Neuronal stem cell (in vitro differentiated cells): ENCODE measurements around the gene CKAP5.

Experiments used
- DNase-seq: peaks from one replicate; pipeline ENCODE4 v3.0.0-alpha.2; 2013; ENCODE audit warnings: low spot score
- H2AFZ ChIP-seq: one replicate; pipeline ENCODE4 v1.6.1; 2013; ENCODE audit warnings: mild to moderate bottlenecking, low read length, inconsistent platforms
- H2AK5ac ChIP-seq: 2 replicates; pipeline ENCODE4 v1.6.1; 2013; ENCODE audit warnings: low read depth, mild to moderate bottlenecking, inconsistent platforms, low read length, moderate library complexity, mixed read lengths
- H2BK120ac ChIP-seq: 2 replicates; pipeline ENCODE4 v1.6.1; 2013; ENCODE audit warnings: low read depth, mild to moderate bottlenecking, inconsistent platforms, low read length, moderate library complexity, mixed read lengths
- H2BK12ac ChIP-seq: one replicate; pipeline ENCODE4 v1.6.1; 2013; ENCODE audit warnings: low read length, inconsistent platforms
- H2BK15ac ChIP-seq: 2 replicates; pipeline ENCODE4 v1.6.1; 2013; ENCODE audit warnings: mild to moderate bottlenecking, low read length, inconsistent platforms, mixed read lengths
- H2BK5ac ChIP-seq: one replicate; pipeline ENCODE4 v1.6.1; 2013; ENCODE audit warnings: inconsistent platforms, mild to moderate bottlenecking, low read length, moderate library complexity
- H3K14ac ChIP-seq: one replicate; pipeline ENCODE4 v1.6.1; 2013; ENCODE audit warnings: low read length, inconsistent platforms
- H3K18ac ChIP-seq: 2 replicates; pipeline ENCODE4 v1.6.1; 2013; ENCODE audit warnings: low read length, inconsistent platforms
- H3K23ac ChIP-seq: 2 replicates; pipeline ENCODE4 v1.6.1; 2013; ENCODE audit warnings: low read depth, mild to moderate bottlenecking, mixed read lengths, low read length, inconsistent platforms; ENCODE audit not compliant: poor library complexity
- H3K27ac ChIP-seq: replicated peaks from 3 replicates; pipeline ENCODE4 v1.5.1; 2013; ENCODE audit warnings: low read length, inconsistent platforms
- H3K27me3 ChIP-seq, 3 experiments: 2 replicates each; pipeline ENCODE4 v1.6.1; 2013; ENCODE audit warnings: low read length in 3 of 3, mild to moderate bottlenecking in 2 of 3, inconsistent platforms in 1 of 3, low read depth in 1 of 3, mixed read lengths in 1 of 3, moderate library complexity in 1 of 3; ENCODE audit not compliant: control insufficient read depth in 3 of 3, insufficient read depth in 3 of 3
- H3K36me3 ChIP-seq, 2 donors: replicated peaks in 1 of 2; 2 replicates each; pipeline ENCODE4 v1.6.1; 2013; ENCODE audit warnings: low read length in 2 of 2; ENCODE audit not compliant: control insufficient read depth in 2 of 2, insufficient read depth in 2 of 2
- H3K4ac ChIP-seq: 2 replicates; pipeline ENCODE4 v1.6.1; 2013; ENCODE audit warnings: inconsistent platforms, mild to moderate bottlenecking, low read length, moderate library complexity
- H3K4me1 ChIP-seq, 2 donors: 1 replicate in 1 of 2; 2 replicates in 1 of 2; pipeline ENCODE4 v1.6.1; 2013; ENCODE audit warnings: low read length in 2 of 2, low read depth in 1 of 2; ENCODE audit not compliant: control insufficient read depth in 2 of 2, insufficient read depth in 1 of 2
- H3K4me2 ChIP-seq: one replicate; pipeline ENCODE4 v1.6.1; 2013; ENCODE audit warnings: mild to moderate bottlenecking, low read length, inconsistent platforms; ENCODE audit not compliant: insufficient read depth, poor library complexity, severe bottlenecking
- H3K4me3 ChIP-seq, 2 donors: 2 replicates each; pipeline ENCODE4 v1.5.1; 2013; ENCODE audit warnings: low read length in 2 of 2, mild to moderate bottlenecking in 2 of 2, inconsistent platforms in 1 of 2, moderate library complexity in 1 of 2
- H3K79me1 ChIP-seq: one replicate; pipeline ENCODE4 v1.6.1; 2013; ENCODE audit warnings: low read depth, mild to moderate bottlenecking, inconsistent platforms, low read length, moderate library complexity
- H3K9ac ChIP-seq: one replicate; pipeline ENCODE4 v1.6.1; 2013; ENCODE audit warnings: mild to moderate bottlenecking, low read depth, low read length, inconsistent platforms; ENCODE audit not compliant: poor library complexity
- H3K9me3 ChIP-seq, 2 donors: replicated peaks in 1 of 2; 2 replicates each; pipeline versions ENCODE3 to v1.6.1; 2013; ENCODE audit warnings: low read length in 2 of 2, mild to moderate bottlenecking in 2 of 2, inconsistent platforms in 1 of 2, low read depth in 1 of 2, mixed read lengths in 1 of 2, moderate library complexity in 1 of 2; ENCODE audit not compliant: control insufficient read depth in 2 of 2, insufficient read depth in 1 of 2
- H4K8ac ChIP-seq: one replicate; pipeline ENCODE4 v1.6.1; 2013; ENCODE audit warnings: low read depth, mild to moderate bottlenecking, inconsistent platforms, low read length, moderate library complexity
- H4K91ac ChIP-seq: one replicate; pipeline ENCODE4 v1.6.1; 2013; ENCODE audit warnings: low read length, low read depth, mild to moderate bottlenecking, inconsistent platforms; ENCODE audit not compliant: poor library complexity
- WGBS, 2 donors: extraction: QIAGEN DNeasy Blood & Tissue Kit; methylation state at CpG; one replicate each; pipeline ENCODE4 v1.1.7; 2013; ENCODE audit warnings: missing lambda C conversion rate in 2 of 2, mixed read lengths in 1 of 2; ENCODE audit not compliant: insufficient read length in 2 of 2, insufficient replicate concordance in 1 of 2; ENCODE audit errors: extremely low coverage in 2 of 2; 5-methylcytosine and 5-hydroxymethylcytosine counted together

The CKAP5 gene

GRCh38 chr11:46706886-46707285 lies 139.2 kb downstream of the CKAP5 start:
- no peak overlapping the region for H2BK12ac ChIP-seq
- no peaks in the 10 kb centered on the region for H3K9me3 ChIP-seq
- H3K18ac ChIP-seq: no peak overlapping the region
- H3K4ac ChIP-seq: no peak overlapping the region
- H2BK5ac ChIP-seq: no peak overlapping the region
- H3K79me1 ChIP-seq: no peaks in the 10 kb centered on the region
- H3K4me3 ChIP-seq: no peak overlapping the region
- H3K23ac ChIP-seq: no peak overlapping the region
- no peak overlapping the region for H2AK5ac ChIP-seq
- H3K36me3 ChIP-seq: peaks cover 34 to 55% of the 10 kb centered on the region in 2 donors
- H3K9ac ChIP-seq: peak overlapping the region; percentile 57
- no peak overlapping the region for H3K14ac ChIP-seq
- H3K27me3 ChIP-seq: no peaks in the 10 kb centered on the region
- peaks cover 0 to under 1% of the 10 kb centered on the region in 2 donors for H3K4me1 ChIP-seq
- DNase-seq: no peak
- WGBS, 2 donors: no CpG with 5 or more reads among the region's 7 CpGs
- no peak overlapping the region for H2BK120ac ChIP-seq
- no peak overlapping the region for H4K8ac ChIP-seq
- H2AFZ ChIP-seq: no peak overlapping the region
- H3K27ac ChIP-seq: no peak overlapping the region
- H3K4me2 ChIP-seq: no peak overlapping the region
- H4K91ac ChIP-seq: no peak overlapping the region
- no peak overlapping the region for H2BK15ac ChIP-seq

DNA sequence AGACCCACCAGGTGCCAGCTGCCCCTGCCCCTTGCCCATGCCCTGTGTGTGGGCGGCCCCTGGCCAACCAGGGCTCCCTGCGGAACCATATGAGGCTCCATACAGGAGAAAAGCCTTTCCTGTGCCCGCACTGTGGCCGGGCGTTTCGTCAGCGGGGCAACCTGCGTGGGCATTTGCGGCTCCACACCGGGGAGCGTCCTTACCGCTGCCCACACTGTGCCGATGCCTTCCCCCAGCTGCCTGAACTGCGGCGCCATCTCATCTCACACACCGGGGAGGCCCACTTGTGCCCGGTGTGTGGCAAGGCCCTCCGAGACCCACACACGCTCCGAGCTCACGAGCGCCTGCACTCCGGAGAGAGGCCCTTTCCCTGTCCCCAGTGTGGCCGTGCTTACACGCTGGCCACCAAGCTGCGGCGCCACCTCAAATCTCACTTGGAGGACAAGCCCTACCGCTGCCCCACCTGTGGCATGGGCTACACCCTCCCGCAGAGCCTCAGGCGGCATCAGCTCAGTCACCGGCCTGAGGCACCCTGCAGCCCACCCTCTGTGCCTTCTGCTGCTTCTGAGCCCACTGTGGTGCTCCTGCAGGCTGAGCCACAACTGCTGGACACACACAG lies 140.9 kb downstream of the CKAP5 start:
- Histone ChIP-seq H3K79me1 (peaks cover 2% of the 10 kb centered on the region), H2AFZ (no peak overlapping the region), H4K8ac (no peak overlapping the region), H3K23ac (no peak overlapping the region), H3K4ac (no peak overlapping the region), H3K9ac (no peak overlapping the region), H3K27me3 (no peaks in the 10 kb centered on the region), H2BK120ac (no peak overlapping the region), H2BK12ac (no peak overlapping the region), H3K4me2 (no peak overlapping the region), H3K14ac (no peak overlapping the region), H2BK5ac (peak overlapping the region; percentile 69), H2BK15ac (no peak overlapping the region), H3K18ac (no peak overlapping the region), H3K4me3 (no peak overlapping the region), H4K91ac (no peak overlapping the region), H2AK5ac (no peak overlapping the region), H3K4me1 (peaks cover 3 to 4% of the 10 kb centered on the region in 2 donors), H3K36me3 (peaks cover 34 to 55% of the 10 kb centered on the region in 2 donors), H3K9me3 (no peaks in the 10 kb centered on the region), H3K27ac (no peak overlapping the region)
- WGBS, 2 donors: no CpG with 5 or more reads among the region's 31 CpGs
- no peak for DNase-seq

GRCh38 chr11:46701078-46701654 lies 144.9 kb downstream of the CKAP5 start:
- H3K18ac ChIP-seq: peak overlapping the region; percentile 96
- H3K27ac ChIP-seq: no peak overlapping the region
- H3K4ac ChIP-seq: no peak overlapping the region
- no peak overlapping the region for H4K91ac ChIP-seq
- H4K8ac ChIP-seq: no peak overlapping the region
- H3K23ac ChIP-seq: no peak overlapping the region
- H3K4me2 ChIP-seq: peak overlapping the region; percentile 86
- H3K4me1 ChIP-seq: peaks cover 3 to 4% of the 10 kb centered on the region in 2 donors
- peak overlapping the region; percentile 90 for H3K9ac ChIP-seq
- no CpG with 5 or more reads among the region's 29 CpGs for WGBS, 2 donors
- no peaks in the 10 kb centered on the region for H3K27me3 ChIP-seq
- no peak overlapping the region for H3K14ac ChIP-seq
- H2AFZ ChIP-seq: peak overlapping the region; percentile 98
- H2BK5ac ChIP-seq: peak overlapping the region; percentile 88
- H3K36me3 ChIP-seq: peaks cover 29 to 40% of the 10 kb centered on the region in 2 donors
- DNase-seq: no peak
- H2BK12ac ChIP-seq: no peak overlapping the region
- H3K79me1 ChIP-seq: peaks cover 4% of the 10 kb centered on the region
- H2BK15ac ChIP-seq: no peak overlapping the region
- no peak overlapping the region for H2BK120ac ChIP-seq
- no peaks in the 10 kb centered on the region for H3K9me3 ChIP-seq
- peak overlapping the region; percentile 54 to 94 for H3K4me3 ChIP-seq
- peak overlapping the region; percentile 36 for H2AK5ac ChIP-seq

DNA sequence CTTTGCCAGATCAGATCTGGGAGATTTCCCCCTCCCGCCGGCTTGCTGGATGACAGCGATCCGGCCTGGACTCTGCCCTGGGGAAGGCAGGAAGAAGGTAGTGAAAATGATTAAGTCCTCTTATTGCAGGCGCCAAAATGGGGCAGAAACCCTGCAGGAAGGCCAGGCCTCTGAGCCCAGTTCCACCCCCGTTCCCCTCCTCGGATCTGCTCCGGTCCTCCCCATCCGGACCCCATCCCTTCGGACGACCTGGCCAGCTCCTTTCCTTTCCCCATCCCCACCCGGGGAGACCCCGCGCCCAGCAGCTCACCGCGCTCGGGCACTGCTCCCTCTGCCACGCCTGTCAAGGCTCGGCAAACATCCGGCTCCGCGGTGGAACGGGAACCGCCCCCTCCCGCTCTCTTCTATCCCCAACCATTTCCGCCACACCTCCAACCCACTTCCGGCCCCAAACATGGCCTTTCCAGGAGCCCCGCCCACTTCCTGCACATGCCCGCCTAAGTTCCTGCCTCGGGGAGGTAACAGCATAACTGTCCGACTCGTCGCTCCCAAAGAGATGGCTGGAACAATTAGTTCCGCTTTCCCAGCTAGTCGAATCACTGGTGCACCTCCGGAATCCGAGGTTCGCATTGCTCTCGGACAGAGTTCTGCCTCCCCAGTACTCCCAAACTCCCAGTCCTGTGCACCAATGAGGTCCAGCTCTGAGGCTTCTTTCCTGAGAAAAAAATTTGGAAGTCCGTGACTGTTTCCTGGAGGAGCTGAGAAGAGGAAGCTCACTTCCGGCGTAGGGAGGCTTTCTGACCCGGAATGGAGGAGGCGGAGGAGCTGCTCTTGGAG lies 145.6 kb downstream of the CKAP5 start, which contains the start of the genes ARHGAP1 and ZNF408:
Gene ARHGAP1, minus strand, starts transcription at position 379 of the 837 bp plus-strand sequence. CDS start 4,512 bp downstream, outside the sequence.
Gene ZNF408, plus strand, starts transcription at position 791 of the 837 bp plus-strand sequence. Its CDS starts 17 bp downstream, at position 808.
- Histone ChIP-seq H2AFZ (peak within 1 kb of the TSS; percentile 98), H3K9me3 (no peaks in the 10 kb centered on the region), H3K18ac (peak within 1 kb of the TSS; percentile 96), H2BK120ac (no peak within 1 kb of the TSS), H3K9ac (peak within 1 kb of the TSS; percentile 90), H3K4me3 (peak within 1 kb of the TSS; percentile 54 to 94), H2AK5ac (peak within 1 kb of the TSS; percentile 36), H2BK5ac (peak within 1 kb of the TSS; percentile 88), H3K27ac (peak within 1 kb of the TSS; percentile 80), H3K4me1 (peaks cover 3 to 4% of the 10 kb centered on the region in 2 donors), H3K14ac (no peak within 1 kb of the TSS), H4K8ac (no peak within 1 kb of the TSS), H3K36me3 (peaks cover 28 to 38% of the 10 kb centered on the region in 2 donors), H3K27me3 (no peaks in the 10 kb centered on the region), H2BK12ac (no peak within 1 kb of the TSS), H3K4me2 (peak within 1 kb of the TSS; percentile 86), H4K91ac (no peak within 1 kb of the TSS), H3K23ac (peak within 1 kb of the TSS; percentile 90), H3K4ac (no peak within 1 kb of the TSS), H2BK15ac (no peak within 1 kb of the TSS), H3K79me1 (peaks cover 5% of the 10 kb centered on the region)
- no CpG with 5 or more reads among the region's 44 CpGs for WGBS, 2 donors
- DNase-seq: peak; percentile 98
